Fibroblast of peridontal ligament (primary cell): Measurements from ENCODE around the gene RUNX3.

Experiments used
- DNase-seq: peaks from one replicate; pipeline ENCODE4 v3.0.0-alpha.2; 2010; ENCODE audit errors: extremely low read depth

Gene RUNX3

DNA sequence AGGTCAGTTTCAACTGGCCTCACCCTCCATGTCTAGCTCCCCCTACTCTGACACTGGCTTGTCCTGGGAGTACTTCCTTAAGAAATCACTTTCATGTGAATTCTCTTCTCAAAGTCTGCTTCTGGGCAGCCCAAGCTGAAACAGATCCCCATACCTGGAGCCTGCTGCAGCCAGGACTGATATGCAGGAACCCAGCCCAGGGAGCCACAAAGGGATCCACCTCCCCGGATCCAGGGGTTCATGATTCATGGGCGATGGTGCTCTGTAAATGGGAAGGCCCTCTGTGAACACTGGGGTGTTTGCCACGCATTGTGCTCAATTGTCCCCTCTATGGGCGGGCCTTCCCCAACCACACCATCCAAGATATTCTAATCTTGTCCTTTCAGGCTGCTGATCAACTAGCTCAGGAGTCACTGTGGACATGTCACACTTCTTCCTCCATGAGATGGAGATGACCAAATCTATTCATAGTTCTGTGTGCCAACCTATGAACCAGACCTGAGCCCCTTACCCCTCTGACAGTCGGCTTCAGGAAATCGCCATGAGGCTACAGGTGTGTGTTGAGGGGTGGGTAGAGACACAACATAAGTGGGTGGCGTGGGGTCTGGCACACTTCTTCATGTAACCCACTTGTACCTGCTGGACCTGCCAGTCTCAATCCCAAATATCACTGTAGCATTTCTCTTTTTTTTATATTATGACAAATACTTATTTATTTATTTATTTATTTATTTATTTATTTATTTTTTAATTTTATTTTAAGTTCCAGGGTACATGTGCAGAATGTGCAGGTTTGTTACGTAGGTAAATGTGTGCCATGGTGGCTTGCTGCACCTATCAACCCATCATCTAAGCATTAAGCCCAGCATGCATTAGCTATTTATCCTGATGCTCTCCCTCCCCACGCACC lies 41.8 kb downstream of the RUNX3 start:
- no peak for DNase-seq

DNA sequence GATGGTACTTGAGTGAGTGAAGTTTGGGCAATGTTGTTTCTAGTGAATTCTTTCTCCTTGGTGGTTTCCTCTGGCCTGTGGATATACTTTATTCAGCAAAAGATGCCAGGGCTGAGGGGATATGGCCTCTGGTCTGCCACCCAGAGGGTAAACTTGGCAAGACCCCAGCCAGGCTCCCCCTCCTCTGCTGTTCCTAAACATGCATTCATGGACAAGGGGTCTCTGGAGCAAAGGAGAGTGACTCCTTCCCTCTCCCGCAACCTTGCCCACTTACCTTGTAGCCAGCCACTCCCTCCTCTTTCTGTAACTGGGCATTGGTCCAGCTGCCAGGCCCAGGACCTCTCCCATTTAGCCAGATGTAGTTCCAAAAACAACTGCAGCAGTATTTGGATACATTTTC lies 43.8 kb downstream of the RUNX3 start:
- DNase-seq, result no peak

DNA sequence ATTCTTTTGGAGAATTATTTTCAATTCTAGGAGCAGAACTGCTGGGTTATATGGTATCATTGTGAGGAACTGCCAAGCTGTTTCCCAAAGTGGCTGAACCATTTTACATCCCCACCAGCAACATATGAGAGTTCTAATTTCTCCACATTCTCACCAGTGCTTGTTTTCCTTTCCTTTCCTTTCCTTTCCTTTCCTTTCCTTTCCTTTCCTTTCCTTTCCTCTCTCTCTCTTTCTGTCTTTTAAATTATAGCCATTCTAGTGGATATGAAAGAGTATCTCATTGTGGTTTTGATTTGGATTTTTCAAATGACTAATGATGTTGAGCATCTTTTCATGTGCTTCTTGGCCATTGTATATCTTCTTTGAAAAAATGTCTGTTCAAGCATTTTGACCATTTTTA lies 45.3 kb downstream of the RUNX3 start:
- peak; percentile 5 for DNase-seq

DNA sequence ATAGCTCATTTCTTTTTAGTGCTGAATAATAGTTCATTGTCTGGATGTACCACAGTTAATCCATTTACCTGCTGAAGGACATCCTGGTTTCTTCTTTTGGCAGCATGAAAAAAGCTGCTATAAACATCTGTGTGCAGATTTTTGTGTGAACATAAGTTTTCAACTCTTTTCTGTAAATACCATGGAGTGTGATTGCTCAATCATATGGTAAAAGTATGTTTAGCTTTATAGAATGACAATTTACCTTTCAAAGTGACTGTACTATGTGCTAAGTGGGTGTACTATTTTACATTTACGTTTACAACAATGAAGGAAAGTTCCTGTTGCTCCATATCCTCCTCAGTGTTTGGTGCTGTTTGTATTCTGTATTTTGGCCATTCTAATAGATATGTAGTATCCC lies 49.0 kb downstream of the RUNX3 start:
- DNase-seq, result no peak

DNA sequence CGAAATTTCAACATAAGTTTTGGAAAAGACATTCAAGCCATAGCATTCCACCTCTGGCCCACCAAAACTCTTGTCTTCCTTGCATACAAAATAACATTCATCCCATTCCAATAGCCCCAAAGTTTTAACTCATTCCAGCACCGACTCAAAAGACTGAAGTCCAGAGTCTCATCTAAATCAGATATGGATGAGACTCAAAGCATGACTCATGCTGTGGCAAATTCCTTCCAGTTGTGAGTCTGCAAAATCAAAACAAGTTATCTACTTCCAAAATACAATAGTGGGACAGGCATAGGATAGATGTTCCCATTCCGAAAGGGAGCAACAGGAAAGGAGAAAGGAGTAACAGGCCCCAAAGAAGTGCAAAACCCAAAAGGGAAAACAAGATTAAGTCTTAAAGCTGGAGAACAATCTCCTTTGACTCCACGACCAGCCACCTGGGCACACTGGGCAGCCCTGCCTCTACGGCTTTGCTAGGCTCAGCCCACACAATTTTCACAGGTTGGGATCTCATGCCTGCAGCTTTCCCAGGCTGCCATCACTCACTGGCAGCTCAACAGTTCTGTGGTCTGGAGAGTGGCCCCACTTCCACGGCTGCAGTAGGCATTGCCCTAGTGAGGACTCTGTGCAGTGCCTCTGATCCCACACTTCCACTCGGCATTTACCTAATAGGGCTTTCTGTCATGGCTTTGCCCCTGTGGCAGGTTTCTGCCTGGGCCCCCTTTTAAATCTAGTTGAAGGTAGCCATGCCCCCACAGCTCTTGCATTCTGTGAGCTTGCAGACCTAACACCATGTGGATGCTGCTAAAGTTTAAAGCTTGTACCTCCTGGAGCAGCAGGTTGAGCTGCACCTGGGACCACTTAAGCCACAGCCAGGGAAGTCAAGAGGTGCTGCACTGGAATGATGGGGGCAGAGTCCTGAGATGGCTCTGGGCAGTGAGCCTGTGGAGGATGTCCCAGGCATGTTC lies 51.0 kb downstream of the RUNX3 start:
- DNase-seq, result peak; percentile 65

DNA sequence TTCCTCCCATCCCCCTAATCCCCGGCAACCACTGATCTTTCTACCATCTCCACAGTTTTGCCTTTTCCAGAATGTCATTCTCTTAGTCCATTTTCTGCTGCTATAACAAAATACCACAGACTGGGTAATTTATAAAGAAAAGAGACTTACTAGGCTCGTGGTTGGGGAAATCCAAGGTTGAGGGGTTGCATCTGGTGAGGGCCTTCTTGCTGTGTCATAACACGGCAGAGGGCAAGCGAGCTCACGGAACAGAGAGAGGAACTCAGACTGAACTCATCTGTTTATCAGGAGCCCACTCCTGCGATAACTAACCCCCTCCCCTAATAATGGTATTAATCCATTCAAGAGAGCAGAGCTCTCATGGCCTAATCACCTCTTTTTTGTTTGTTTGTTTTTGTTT lies 52.0 kb downstream of the RUNX3 start:
- DNase-seq, result no peak

DNA sequence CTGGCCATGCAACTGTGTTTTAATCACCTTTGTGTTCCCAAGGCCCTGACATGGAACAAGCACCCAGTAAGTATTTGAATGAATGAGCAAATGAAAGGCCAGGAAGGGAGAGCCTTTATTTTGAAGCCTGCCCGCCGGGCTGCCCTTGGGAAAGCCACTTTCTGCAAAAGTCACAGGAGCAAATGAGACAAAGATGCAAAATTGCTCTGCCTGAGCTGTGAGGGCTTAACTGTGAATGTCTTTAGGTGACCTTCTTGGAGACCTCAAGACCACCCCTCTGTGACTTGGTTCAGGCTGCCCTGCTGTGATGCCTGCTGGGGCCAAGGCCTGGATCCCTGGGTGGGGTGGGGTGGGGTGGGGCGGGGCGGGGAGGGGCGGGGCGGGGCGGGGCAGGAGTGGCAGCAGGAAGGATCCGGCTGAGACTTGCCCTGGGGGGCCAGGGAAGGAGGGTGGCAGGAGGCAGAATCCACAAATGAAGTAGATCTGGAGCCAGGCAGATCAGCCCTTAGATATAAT lies 54.0 kb downstream of the RUNX3 start:
- no peak for DNase-seq

DNA sequence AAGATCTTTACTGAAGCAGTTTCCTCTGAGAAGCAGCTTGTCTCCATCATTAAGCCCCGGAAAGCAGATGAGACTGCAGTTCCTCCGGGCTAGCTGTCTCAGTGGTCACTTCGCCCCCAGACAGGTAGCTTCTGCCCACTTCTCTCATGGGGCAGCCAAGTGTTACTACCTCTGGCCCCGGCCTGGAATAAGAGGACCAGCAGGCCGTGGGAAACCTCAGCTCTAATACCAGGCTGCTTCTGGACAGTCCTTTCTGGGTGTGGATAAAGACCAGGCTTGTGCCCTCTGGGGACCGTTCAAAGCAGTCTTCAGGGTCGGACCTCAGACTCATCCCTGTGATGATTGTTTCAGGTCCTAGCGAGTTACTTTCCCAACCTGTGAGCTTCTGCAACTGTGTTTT lies 54.8 kb downstream of the RUNX3 start:
- DNase-seq, result no peak

DNA sequence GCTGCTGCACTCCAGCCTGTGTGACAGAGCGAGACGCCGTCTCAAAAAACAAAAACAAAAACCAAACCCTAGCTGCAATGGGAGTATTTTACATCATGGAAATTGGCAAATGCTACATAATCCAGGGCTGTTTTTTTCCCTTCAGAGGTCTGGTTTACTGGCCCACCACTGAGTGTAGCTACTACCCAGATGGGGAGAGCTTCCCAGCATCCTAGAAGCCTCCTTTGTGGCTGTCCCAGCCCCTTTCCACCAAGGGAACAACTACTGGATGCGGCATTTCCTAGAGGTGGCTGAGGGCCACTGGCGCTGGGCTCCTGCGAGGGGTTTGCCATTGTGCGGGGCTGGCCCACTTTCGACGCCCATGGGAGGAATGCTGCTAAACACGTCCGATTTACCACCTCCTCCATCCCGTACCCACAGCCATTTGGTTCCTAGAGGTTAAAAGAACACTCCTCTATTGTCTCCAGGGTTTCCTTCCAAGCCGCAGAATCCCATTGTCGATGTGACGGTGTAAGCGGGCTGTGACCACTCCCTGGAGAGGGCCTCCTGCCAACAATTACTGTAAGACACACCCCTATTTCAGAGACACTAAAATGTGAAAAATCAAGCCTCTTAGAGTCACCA lies 55.4 kb downstream of the RUNX3 start:
- no peak for DNase-seq

DNA sequence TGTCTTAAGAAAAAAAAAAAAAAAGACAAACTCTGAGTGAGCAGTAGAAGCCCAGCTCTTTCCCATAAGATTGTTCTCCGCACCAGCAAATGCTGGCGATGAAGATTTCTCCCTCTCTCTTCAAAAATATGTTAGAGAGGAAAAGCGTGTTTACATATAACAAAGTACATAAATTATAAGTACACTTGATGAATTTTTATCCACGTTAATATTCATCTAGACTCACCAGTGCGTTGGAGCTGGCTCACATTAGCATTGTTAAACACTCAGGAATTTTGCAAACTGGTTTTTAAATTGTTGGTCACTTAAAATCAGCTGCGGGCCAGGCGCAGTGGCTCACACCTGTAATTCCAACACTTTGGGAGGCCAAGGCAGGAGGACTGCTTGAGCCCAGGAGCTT lies 56.0 kb downstream of the RUNX3 start:
- no peak for DNase-seq

DNA sequence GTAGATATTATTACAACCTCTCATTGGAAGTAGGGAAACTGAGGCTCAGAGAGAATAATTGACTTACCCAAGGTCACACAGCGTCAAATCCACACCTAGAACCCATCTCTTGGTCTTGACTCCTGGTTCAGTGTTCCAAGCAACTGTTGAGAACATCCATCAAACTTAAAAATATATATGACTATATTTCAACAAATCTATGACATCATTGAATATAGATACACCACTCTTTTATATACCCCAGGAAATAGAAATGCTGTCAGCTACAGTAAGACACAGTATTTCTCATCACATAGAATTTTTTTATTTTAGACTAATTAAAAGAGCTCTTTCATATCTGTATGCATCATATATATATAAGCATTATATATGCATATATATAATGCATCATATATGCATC lies 56.9 kb downstream of the RUNX3 start:
- DNase-seq, result no peak

DNA sequence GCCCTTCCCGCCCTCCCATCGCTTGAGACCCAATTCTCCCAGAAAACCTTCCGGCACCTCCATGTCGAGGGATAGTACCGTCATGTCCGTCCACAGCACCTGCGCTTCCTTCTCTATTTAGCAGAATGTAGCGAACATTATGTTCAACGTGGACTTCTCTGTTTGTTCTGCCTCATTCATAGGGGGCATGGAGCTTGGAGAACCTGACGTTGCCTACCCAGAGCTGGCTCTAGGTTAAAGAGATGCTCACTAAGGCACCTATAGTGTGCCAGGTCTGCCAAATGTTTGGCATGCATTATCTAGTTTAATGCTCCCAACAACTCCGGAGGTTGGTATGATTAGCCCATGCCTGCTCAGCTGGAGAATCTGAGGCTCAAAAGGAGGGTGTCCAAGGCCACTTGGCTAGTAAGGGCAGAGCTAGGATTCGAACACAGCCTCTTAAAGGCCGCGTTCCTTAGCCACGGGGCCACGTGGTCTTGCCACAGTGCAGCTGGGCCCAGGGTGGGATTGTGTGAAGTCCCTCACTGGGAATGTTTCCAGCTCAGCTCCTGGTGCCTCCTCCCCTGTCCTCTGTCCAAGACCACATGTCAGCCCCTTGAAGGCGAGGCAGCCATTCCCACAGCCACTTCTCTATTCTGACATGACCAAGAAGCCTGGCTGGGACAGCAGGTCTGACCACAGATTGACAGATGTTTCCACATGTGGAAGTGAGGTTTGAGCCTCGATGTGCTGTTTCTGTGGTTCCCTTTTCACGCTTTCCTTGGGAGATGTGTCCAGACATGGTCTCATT lies 57.8 kb downstream of the RUNX3 start:
- DNase-seq, result no peak

DNA sequence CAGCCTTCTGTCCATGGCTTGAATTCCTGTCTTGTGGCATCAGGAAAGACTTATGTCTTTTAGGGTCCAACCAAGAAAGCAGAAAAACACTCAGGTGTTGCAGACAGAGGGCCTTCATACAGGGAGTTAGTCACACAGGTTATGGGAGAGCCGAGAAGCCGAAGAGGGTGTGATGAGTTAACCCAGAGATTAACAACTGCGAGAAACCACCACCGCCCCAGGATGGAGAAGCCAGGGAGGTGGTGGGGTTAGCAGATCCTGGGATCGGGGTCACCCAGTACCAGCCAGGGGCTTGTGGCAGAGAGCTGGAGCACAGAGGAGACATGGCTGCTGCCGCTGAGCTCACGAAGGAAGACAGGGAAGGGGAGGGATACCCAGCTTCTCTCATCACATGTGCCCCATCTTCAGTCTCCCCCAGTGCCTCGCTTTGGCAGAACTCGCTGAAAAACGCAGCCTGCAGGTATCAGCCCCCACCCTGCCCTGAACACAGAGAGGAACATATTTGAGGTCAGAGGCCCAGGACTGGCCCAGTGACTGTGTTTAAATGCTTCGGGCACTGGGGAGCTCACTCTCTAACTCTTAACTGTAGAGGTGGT lies 58.7 kb downstream of the RUNX3 start:
- no peak for DNase-seq

DNA sequence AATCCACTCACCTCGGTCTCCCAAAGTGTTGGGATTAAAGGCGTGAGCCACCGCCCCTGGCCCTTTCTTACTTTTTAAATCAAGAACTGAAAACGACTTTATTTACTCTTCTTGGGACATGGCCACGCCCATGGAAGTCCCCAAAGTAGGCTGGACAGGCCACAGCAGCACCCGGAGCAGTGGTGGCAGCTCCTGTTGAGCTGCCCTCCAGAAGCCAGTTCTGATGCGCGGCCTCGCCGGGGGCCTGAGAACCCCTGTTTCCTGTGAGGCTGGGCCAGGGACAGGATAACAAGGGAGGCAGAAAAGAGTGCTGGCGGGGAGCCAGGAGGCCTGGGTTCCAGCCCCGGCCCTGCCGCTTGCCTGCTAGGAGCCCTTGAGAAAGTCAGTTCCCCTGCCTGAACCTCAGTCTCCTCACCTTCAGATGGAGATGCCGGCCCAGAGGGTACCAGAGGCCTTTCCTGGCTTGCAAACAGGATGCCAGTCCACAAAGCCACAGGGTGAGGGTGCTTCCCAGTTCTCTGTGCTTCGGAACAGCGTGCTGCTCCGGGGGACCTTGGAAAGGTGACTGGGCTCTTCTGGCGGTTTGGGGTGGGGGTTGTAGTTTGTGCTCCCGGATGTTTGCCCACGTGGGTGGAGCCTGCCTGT lies 59.4 kb downstream of the RUNX3 start:
- DNase-seq, result no peak

DNA sequence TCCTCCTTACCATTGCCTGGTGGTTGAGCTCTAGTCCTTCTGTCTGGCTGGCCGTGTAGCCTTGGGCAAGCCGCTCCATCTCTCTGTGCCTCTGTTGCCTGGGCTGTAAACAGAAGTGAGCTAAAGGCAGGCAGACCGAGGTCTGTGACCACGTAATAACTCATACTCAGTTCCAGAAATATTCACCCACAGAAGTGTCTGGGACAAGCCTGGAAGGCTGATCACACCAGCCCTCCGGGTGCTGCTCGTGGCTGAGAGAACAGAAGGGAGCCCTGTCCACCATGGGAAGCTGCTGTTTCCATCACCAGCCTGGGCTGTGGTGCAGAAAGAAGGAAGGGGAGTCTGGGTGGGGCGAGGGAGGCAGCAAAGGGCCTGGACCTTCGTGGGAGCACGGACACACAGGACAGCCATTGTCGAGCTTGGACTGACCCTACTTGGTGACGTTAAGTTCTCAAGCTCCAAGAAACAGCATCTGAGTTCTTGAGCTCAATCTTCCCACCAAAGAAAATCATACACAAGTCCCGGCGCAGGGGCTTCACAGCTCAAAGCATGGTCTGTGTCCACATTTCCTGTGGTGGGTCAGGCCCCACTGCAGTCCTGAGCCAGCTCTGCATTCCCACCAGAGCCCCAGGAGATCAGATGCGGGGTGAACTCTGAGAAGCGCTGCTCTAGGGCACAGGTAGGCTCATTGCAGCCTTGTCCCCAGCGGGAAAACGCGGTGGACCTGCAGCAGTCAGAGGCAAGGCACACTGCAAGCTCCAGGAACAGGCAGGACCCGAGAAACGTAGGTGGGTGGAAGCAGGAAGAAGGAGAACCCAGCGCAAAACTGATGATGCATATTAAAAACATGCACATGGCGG lies 61.8 kb downstream of the RUNX3 start:
- DNase-seq, result no peak

DNA sequence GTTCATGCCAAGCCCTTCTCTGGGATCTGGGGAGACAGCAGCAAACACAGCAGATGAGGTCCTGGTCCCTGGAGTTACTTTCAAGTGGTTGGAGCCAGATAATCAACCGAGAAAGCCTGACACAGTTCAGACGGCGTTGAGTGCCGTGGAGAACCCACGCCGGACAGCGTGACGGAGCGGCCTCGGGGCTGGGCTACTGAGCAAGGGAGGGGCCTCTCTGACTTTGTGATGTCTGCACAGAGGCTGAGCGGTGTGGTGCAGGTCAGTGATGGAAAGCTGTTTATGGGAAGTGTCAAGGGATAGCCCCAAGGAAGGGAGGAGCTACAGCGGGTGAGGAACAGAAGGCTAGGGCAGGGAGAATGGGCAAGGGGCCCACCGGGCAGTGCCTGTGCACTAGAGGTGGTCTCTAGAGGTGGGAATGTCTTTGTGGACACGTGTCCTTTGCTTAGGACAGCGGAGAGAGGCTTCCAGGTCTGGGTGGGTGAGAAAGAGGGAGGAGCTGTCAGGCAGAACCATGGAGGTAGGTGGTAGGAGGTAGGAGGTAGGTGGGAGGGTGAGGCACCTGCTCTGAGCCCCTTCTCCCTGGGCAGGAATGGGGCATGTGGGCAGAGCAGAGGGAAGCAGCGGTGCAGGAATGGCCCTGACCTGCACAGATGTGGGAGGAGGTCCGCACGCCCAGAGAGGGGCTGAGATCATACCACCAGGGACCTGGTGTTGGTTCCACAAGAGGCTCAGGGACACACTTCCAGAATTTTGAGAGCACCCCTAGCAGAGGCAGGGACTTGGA lies 62.8 kb downstream of the RUNX3 start:
- no peak for DNase-seq

DNA sequence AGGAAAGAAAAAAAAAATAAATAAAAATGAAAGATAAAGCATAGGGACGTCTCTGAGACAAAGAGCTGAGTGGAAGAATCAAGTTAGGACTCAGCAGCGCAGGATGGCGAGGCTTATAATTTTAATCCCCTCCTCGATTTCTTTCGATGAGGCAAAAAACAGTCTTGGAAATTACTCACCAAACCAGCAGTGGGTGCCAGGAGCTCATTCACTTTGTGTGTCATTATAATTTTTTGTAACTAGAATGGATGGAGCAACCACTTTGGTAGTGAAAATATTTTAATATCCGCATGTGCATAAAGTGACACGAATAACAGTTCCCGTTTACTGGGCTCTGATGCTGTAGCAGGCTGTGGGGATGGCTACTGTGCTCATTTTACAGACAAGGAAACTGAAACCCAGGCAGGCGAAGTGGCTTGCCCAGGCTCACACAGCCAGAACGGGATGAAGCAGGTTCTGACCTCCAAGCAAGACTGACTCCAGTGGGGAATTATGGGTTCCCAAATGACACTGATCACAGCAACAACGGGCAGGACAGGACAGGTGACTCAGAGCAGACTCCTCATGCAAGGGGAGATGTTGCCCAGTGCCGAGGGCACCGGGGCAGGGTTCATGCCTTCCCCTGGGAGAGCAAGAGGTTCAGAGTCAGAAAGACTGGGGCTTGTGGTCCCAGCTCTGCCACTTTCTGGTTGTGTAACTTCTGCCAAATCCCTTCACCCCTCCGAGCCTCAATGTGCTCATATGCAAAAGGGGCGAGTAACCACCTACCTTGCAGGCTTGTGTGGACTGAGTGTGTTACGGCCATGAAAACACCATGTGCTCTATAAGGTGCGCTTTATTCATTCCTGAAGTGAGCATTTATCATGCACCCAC lies 63.6 kb downstream of the RUNX3 start:
- no peak for DNase-seq

DNA sequence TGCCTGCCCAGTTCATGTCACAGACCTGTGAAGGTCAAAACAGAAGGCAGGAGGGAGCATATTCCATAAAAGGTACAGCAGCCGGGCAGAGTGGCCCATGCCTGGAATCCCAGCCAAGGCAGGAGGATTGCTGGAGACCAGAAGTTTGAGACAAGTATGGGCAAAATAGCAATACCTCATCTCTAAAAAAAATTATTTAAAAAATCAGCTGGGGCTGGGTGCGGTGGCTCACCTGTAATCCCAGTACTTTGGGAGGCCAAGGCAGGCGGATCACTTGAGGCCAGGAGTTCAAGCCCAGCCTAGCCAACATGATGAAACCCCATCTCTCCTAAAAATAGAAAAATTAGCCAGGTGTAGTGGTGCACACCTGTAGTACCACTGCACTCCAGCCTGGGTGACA lies 64.5 kb downstream of the RUNX3 start:
- no peak for DNase-seq
